ENCODE results near the gene GNG3. TPM values are rescaled to one million over a fixed set of nuclear protein-coding genes. Genes with fewer than 3 reads are reported as not detected.

Gene GNG3
- total and polyA plus RNA-seq, 2 of the 8 experiments (the other 6 are each of a cell fraction or from before 2014, with no cell fraction given): 4.9 to 12.1 TPM

DNA sequence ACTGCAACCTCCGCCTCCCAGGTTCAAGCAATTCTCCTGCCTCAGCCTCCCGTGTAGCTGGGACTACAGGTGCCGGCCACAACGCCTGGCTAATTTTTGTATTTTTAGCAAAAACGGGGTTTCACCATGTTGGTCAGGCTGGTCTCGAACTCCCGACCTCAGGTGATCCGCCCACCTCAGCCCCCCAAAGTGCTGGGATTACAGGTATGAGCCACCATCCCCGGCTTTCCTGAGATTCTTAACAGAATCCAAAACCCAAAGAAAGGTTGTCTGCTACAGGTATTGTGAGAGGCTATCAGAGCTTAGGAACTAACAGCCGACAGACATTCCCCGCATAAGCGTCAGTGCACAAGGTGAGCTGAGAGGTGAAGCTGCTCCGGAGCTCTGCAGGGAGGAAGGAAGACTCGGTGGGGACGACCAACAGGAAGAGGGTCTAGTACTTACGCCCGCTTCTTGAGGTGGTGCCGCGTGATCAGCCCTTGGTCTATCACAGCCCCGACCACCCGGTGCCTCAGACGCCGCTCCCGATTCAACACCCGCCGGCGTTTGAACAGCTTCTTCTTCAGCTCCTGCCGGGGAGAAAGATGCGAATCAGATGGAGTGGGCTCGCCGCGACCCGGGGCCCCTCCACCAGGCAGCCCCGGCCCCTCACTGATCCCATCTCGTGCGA lies 42.9 kb upstream of the GNG3 start:
- H2BK12ac ChIP-seq (ENCODE audit: low read depth, low read length): 0 out of 2 replicates have a peak overlapping the region, but pooled peaks have one; percentile 39
- H3K23ac ChIP-seq (ENCODE audit: insufficient read length): no peak overlapping the region
- 0 out of 2 replicates have a peak overlapping the region, but pooled peaks have one; percentile 26 for H2AK5ac ChIP-seq (ENCODE audit: low read depth, low read length)
- H3K9ac ChIP-seq (replicated peaks in 1 of 4; ENCODE audit: extremely low read depth in 1 of 4, low read depth in 3 of 4, low read length in 3 of 4): peak overlapping the region; percentile 76 to 88 (median 82)
- POLR2A ChIA-PET (ENCODE audit: partially characterized antibody): interaction anchor here (0.6 to 61.4 kb wide), 69 partner anchors 4 to 1666 kb away, joined by 3 to 2041 read pairs (median 6); partner anchors contain the start of genes B3GAT3, BSCL2, C11orf98 and CSKMT
- H2BK120ac ChIP-seq (replicated peaks; ENCODE audit: low read depth, low read length): no peak overlapping the region
- H3K36me3 ChIP-seq (ENCODE audit: control insufficient read depth in 2 of 4, insufficient read depth in 4 of 4, low read length in 3 of 4): peaks cover 11 to 37% (median 20%) of the 10 kb centered on the region in 4 experiments
- 3% methylated on average over 36 of the region's 36 CpGs; no CpG with 5 or more reads in 1 of the 2 experiments for WGBS, 2 experiments (ENCODE audit: extremely low coverage in 1 of 2, insufficient coverage in 1 of 2, insufficient read length in 1 of 2, insufficient replicate concordance in 2 of 2, low coverage in 1 of 2, low lambda C conversion rate in 2 of 2, missing lambda C conversion rate in 1 of 2)
- peak overlapping the region; percentile 91 for H4K5ac ChIP-seq (ENCODE audit: insufficient read length, low read depth, low read length)
- H3K79me2 ChIP-seq (ENCODE audit: control insufficient read depth in 1 of 2, insufficient read depth in 2 of 2, low read length in 2 of 2): peaks cover 7 to 33% of the 10 kb centered on the region in 2 experiments; a peak in 3 of 4 replicates
- CTCF ChIA-PET (ENCODE audit: partially characterized antibody): interaction anchor here (0.7 to 1.9 kb wide), 17 partner anchors 9 to 287 kb away, joined by 3 to 6 read pairs (median 3); partner anchors contain the start of genes B3GAT3, BSCL2, GNG3 and INTS5
- H3K27ac ChIP-seq (ENCODE audit: low read depth, low read length): peak overlapping the region; percentile 81
- H4K8ac ChIP-seq (ENCODE audit: extremely low read depth, insufficient read depth, low read length): peak overlapping the region; percentile 97
- peak overlapping the region; percentile 56 to 77 for H3K4me2 ChIP-seq (ENCODE audit: insufficient read depth in 1 of 2, low read depth in 2 of 2, low read length in 2 of 2)
- H2BK20ac ChIP-seq (ENCODE audit: low read length): no peak overlapping the region
- H3K4ac ChIP-seq (replicated peaks; ENCODE audit: insufficient read length, low read depth, low read length): peak overlapping the region; percentile 65
- FAIRE-seq (no peak), DNase-seq (ENCODE audit: low read depth in 1 of 2, low spot score in 2 of 2) (no peak)
- H3K4me3 ChIP-seq (ENCODE audit: extremely low read depth in 1 of 4, insufficient read depth in 2 of 4, low read depth in 3 of 4, low read length in 4 of 4): peak overlapping the region; percentile 83 to 98 (median 95)
- H2BK5ac ChIP-seq (ENCODE audit: low read depth, low read length): peak overlapping the region; percentile 58
- no peak overlapping the region for H3K14ac ChIP-seq (ENCODE audit: insufficient read length)
- peaks cover 5 to 6% of the 10 kb centered on the region in 2 experiments for H4K20me1 ChIP-seq (replicated peaks in 1 of 2; ENCODE audit: control insufficient read depth in 1 of 2, insufficient read depth in 2 of 2, low read length in 2 of 2)
- peaks cover 5% of the 10 kb centered on the region for H3K79me1 ChIP-seq (ENCODE audit: low read depth, low read length)
- no peak overlapping the region for H2BK15ac ChIP-seq (ENCODE audit: low read length)
- TF ChIP-seq SIN3A (conservative IDR thresholded peaks at IDR 0.05 in 1 of 2, IDR thresholded peaks at IDR 0.05 in 1 of 2; ENCODE audit: low read depth in 1 of 2, low read length in 2 of 2): peak in 1 of 2 experiments; percentile 53; a peak in 2 of 4 replicates
- TF ChIP-seq EGR1 (IDR thresholded peaks at IDR 0.05; ENCODE audit: borderline replicate concordance, low read depth, low read length): no peak
- TF ChIP-seq ASH2L (IDR thresholded peaks at IDR 0.05; ENCODE audit: low read length): peak; percentile 41
- no peak for TF ChIP-seq RAD21 (IDR thresholded peaks at IDR 0.05 in 1 of 2, conservative IDR thresholded peaks at IDR 0.05 in 1 of 2; ENCODE audit: low read depth in 2 of 2, low read length in 2 of 2)
- peak; percentile 43 for TF ChIP-seq KDM4A (IDR thresholded peaks at IDR 0.05; ENCODE audit: low read depth, low read length, severe bottlenecking)
- TF ChIP-seq, protein P1, sequence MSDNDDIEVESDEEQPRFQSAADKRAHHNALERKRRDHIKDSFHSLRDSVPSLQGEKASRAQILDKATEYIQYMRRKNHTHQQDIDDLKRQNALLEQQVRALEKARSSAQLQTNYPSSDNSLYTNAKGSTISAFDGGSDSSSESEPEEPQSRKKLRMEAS (IDR thresholded peaks at IDR 0.05): peak; percentile 16; the same call in 1 of the 2 replicates
- H3K23me2 ChIP-seq (ENCODE audit: low read depth, low read length): peaks cover 12% of the 10 kb centered on the region
- H3K9me3 ChIP-seq (ENCODE audit: insufficient read depth in 2 of 2, low read depth in 1 of 2, low read length in 1 of 2): no peaks in the 10 kb centered on the region
- H3K18ac ChIP-seq (ENCODE audit: extremely low read depth, low read length): peak overlapping the region; percentile 75
- H2AFZ ChIP-seq (ENCODE audit: low read length): no peak overlapping the region
- peaks cover 4 to 11% (median 8%) of the 10 kb centered on the region in 4 experiments for H3K4me1 ChIP-seq (replicated peaks in 1 of 4; ENCODE audit: control insufficient read depth in 3 of 4, insufficient read depth in 4 of 4, low read length in 3 of 4)
- peak overlapping the region; percentile 67 for H4K91ac ChIP-seq (replicated peaks; ENCODE audit: insufficient read length, low read length)
- H3K27me3 ChIP-seq (replicated peaks in 1 of 4; ENCODE audit: control insufficient read depth in 3 of 4, extremely low read depth in 1 of 4, insufficient read depth in 3 of 4, low read length in 3 of 4): no peaks in the 10 kb centered on the region
- peak overlapping the region; percentile 70 for H3K56ac ChIP-seq (replicated peaks; ENCODE audit: insufficient read length, low read depth, low read length)
